ENCODE data around the gene PLEKHG5. TPM values are rescaled to one million over a fixed set of nuclear protein-coding genes. Genes with fewer than 3 reads are reported as not detected.

Gene PLEKHG5
- total RNA-seq, 2 experiments from 2014 or later = 4.7 to 5.0 TPM

GRCh38 chr1:6475381-6476133, 15.9 kb downstream of the PLEKHG5 start:
- no peaks in the 10 kb centered on the region for H3K36me3 Mint-ChIP-seq
- POLR2A ChIA-PET = interaction anchor here (0.6 kb wide), 1 partner anchor 181 kb away, joined by 3 read pairs; no protein-coding TSS in a partner anchor
- H3K4me3 Mint-ChIP-seq = no peak overlapping the region
- H3K4me1 Mint-ChIP-seq = peaks cover 3% of the 10 kb centered on the region
- ATAC-seq (ENCODE audit: low read depth) = peak; percentile 86
- H3K27ac Mint-ChIP-seq = no peak overlapping the region
- H3K27me3 Mint-ChIP-seq = peaks cover 2% of the 10 kb centered on the region
- H3K9me3 Mint-ChIP-seq = no peaks in the 10 kb centered on the region
- peak; percentile 85 for DNase-seq

GRCh38 chr1:6474815-6475282, 16.6 kb downstream of the PLEKHG5 start:
- ATAC-seq (ENCODE audit: low read depth) = no peak
- POLR2A ChIA-PET = no interaction called here
- Mint-ChIP-seq H3K9me3 (no peaks in the 10 kb centered on the region), H3K4me1 (peaks cover 3% of the 10 kb centered on the region), H3K27me3 (peaks cover 2% of the 10 kb centered on the region), H3K27ac (no peak overlapping the region), H3K4me3 (no peak overlapping the region), H3K36me3 (no peaks in the 10 kb centered on the region)
- no peak for DNase-seq

- DNase-seq (no peak), ATAC-seq (ENCODE audit: low read depth) (no peak)
- Mint-ChIP-seq H3K27ac (no peak overlapping the region), H3K4me3 (no peak overlapping the region), H3K36me3 (no peaks in the 10 kb centered on the region), H3K4me1 (peaks cover 3% of the 10 kb centered on the region), H3K9me3 (no peaks in the 10 kb centered on the region), H3K27me3 (peaks cover 2% of the 10 kb centered on the region)
- POLR2A ChIA-PET = no interaction called here
Measured at GRCh38 chr1:6473974-6474814, 17.3 kb downstream of the PLEKHG5 start.

GRCh38 chr1:6473156-6473555, 18.3 kb downstream of the PLEKHG5 start:
- Mint-ChIP-seq H3K4me1 (peaks cover 3% of the 10 kb centered on the region), H3K9me3 (no peaks in the 10 kb centered on the region), H3K27me3 (peaks cover 2% of the 10 kb centered on the region), H3K4me3 (no peak overlapping the region), H3K27ac (no peak overlapping the region), H3K36me3 (no peaks in the 10 kb centered on the region)
- POLR2A ChIA-PET = interaction anchor here (0.7 kb wide), 1 partner anchor 50 kb away, joined by 3 read pairs; no protein-coding TSS in a partner anchor
- DNase-seq = no peak
- ATAC-seq (ENCODE audit: low read depth) = no peak

- POLR2A ChIA-PET = interaction anchor here (0.5 to 0.8 kb wide), 3 partner anchors 13 to 41 kb away, joined by 3 read pairs; no protein-coding TSS in a partner anchor
- H3K4me1 Mint-ChIP-seq = peaks cover 3% of the 10 kb centered on the region
- no peak for ATAC-seq (ENCODE audit: low read depth)
- no peaks in the 10 kb centered on the region for H3K9me3 Mint-ChIP-seq
- H3K27me3 Mint-ChIP-seq = no peaks in the 10 kb centered on the region
- H3K36me3 Mint-ChIP-seq = no peaks in the 10 kb centered on the region
- H3K4me3 Mint-ChIP-seq = no peak overlapping the region
- no peak for DNase-seq
- no peak overlapping the region for H3K27ac Mint-ChIP-seq
Measured at GRCh38 chr1:6472391-6472790, 19.1 kb downstream of the PLEKHG5 start.

GRCh38 chr1:6471970-6472368, 19.5 kb downstream of the PLEKHG5 start:
- Mint-ChIP-seq H3K9me3 (no peaks in the 10 kb centered on the region), H3K27ac (no peak overlapping the region), H3K4me1 (peaks cover 3% of the 10 kb centered on the region), H3K27me3 (no peaks in the 10 kb centered on the region), H3K36me3 (no peaks in the 10 kb centered on the region), H3K4me3 (no peak overlapping the region)
- POLR2A ChIA-PET = interaction anchor here (0.5 to 0.8 kb wide), 3 partner anchors 12 to 40 kb away, joined by 3 read pairs; no protein-coding TSS in a partner anchor
- DNase-seq = no peak
- no peak for ATAC-seq (ENCODE audit: low read depth)

- Mint-ChIP-seq H3K36me3 (no peaks in the 10 kb centered on the region), H3K27ac (no peak overlapping the region), H3K4me1 (peaks cover 5% of the 10 kb centered on the region), H3K27me3 (no peaks in the 10 kb centered on the region), H3K4me3 (no peak overlapping the region), H3K9me3 (no peaks in the 10 kb centered on the region)
- DNase-seq (no peak), ATAC-seq (ENCODE audit: low read depth) (no peak)
- POLR2A ChIA-PET = interaction anchor here (0.6 to 0.8 kb wide), 2 partner anchors 12 to 14 kb away, joined by 3 read pairs; no protein-coding TSS in a partner anchor
Measured at GRCh38 chr1:6471086-6471969, 20.1 kb downstream of the PLEKHG5 start.

- DNase-seq (no peak), ATAC-seq (ENCODE audit: low read depth) (no peak)
- no peaks in the 10 kb centered on the region for H3K36me3 Mint-ChIP-seq
- peaks cover 3% of the 10 kb centered on the region for H3K4me1 Mint-ChIP-seq
- no peak overlapping the region for H3K27ac Mint-ChIP-seq
- no peaks in the 10 kb centered on the region for H3K9me3 Mint-ChIP-seq
- POLR2A ChIA-PET = no interaction called here
- H3K4me3 Mint-ChIP-seq = no peak overlapping the region
- no peaks in the 10 kb centered on the region for H3K27me3 Mint-ChIP-seq
Measured at GRCh38 chr1:6470132-6471085, 21.1 kb downstream of the PLEKHG5 start.

GRCh38 chr1:6468729-6469461, 22.6 kb downstream of the PLEKHG5 start:
- H3K4me3 Mint-ChIP-seq = no peak overlapping the region
- peaks cover 11% of the 10 kb centered on the region for H3K4me1 Mint-ChIP-seq
- H3K27ac Mint-ChIP-seq = no peak overlapping the region
- ATAC-seq (ENCODE audit: low read depth) (no peak), DNase-seq (no peak)
- no peaks in the 10 kb centered on the region for H3K27me3 Mint-ChIP-seq
- peaks cover 2% of the 10 kb centered on the region for H3K36me3 Mint-ChIP-seq
- POLR2A ChIA-PET = no interaction called here
- H3K9me3 Mint-ChIP-seq = no peaks in the 10 kb centered on the region

GRCh38 chr1:6467744-6468688, 23.5 kb downstream of the PLEKHG5 start:
- H3K27me3 Mint-ChIP-seq = no peaks in the 10 kb centered on the region
- no peak overlapping the region for H3K4me3 Mint-ChIP-seq
- peaks cover 5% of the 10 kb centered on the region for H3K36me3 Mint-ChIP-seq
- peaks cover 13% of the 10 kb centered on the region for H3K4me1 Mint-ChIP-seq
- no peak overlapping the region for H3K27ac Mint-ChIP-seq
- H3K9me3 Mint-ChIP-seq = no peaks in the 10 kb centered on the region
- POLR2A ChIA-PET = no interaction called here
- no peak for ATAC-seq (ENCODE audit: low read depth)
- DNase-seq = no peak

- no peak overlapping the region for H3K27ac Mint-ChIP-seq
- H3K36me3 Mint-ChIP-seq = peaks cover 10% of the 10 kb centered on the region
- no peaks in the 10 kb centered on the region for H3K9me3 Mint-ChIP-seq
- H3K4me3 Mint-ChIP-seq = no peak overlapping the region
- H3K4me1 Mint-ChIP-seq = peaks cover 16% of the 10 kb centered on the region
- no peak for DNase-seq
- no peak for ATAC-seq (ENCODE audit: low read depth)
- POLR2A ChIA-PET = interaction anchor here (1.0 to 1.3 kb wide), 2 partner anchors 21 to 197 kb away, joined by 3 read pairs; no protein-coding TSS in a partner anchor
- H3K27me3 Mint-ChIP-seq = no peaks in the 10 kb centered on the region
Measured at GRCh38 chr1:6467224-6467623, 24.2 kb downstream of the PLEKHG5 start.

Measured in activated naive CD8-positive, alpha-beta T cell treated with anti-CD3 and anti-CD28 coated beads, Interleukin-2, amount 10 ng/mL, durations not matched to agents 7 days and 5 days (primary cell).